Psoas muscle (tissue), 8 donors: Measurements from ENCODE around the gene DNAH10. TPM values are rescaled to one million over a fixed set of nuclear protein-coding genes. Genes with fewer than 3 reads are reported as not detected.

ENCODE experiments used
- ATAC-seq, 4 donors: fragments of 200-7000 bp; cut with Tn5 transposase; one replicate each; pipeline ENCODE4 v1.9.1; 2020; ENCODE audit warnings: moderate library complexity in 3 of 4, mild to moderate bottlenecking in 2 of 4
- DNase-seq, 2 donors: peaks; one replicate each; pipeline ENCODE4 v3.0.0-alpha.2; 2020
- H3K27ac ChIP-seq: fragments of 200-600 bp; one replicate; pipeline ENCODE4 v1.8.0; 2022
- H3K27me3 ChIP-seq, 3 donors: fragments of 200-600 bp in 1 of 3; one replicate each; pipeline versions ENCODE4 v1.6.1 to v1.8.0; 2013 to 2022; ENCODE audit warnings: low read length in 2 of 3, mild to moderate bottlenecking in 2 of 3, moderate library complexity in 1 of 3; ENCODE audit not compliant: insufficient read depth in 3 of 3
- H3K36me3 ChIP-seq, 2 donors: fragments of 200-600 bp in 1 of 2; one replicate each; pipeline versions ENCODE4 v1.6.1 to v1.8.0; 2013 to 2022; ENCODE audit warnings: low read depth in 1 of 2, mild to moderate bottlenecking in 1 of 2, moderate library complexity in 1 of 2; ENCODE audit not compliant: insufficient read depth in 1 of 2
- H3K4me1 ChIP-seq: fragments of 200-600 bp; one replicate; pipeline ENCODE4 v1.8.0; 2022
- H3K4me3 ChIP-seq: fragments of 200-600 bp; one replicate; pipeline ENCODE4 v1.8.0; 2022; ENCODE audit warnings: mild to moderate bottlenecking
- H3K9me3 ChIP-seq: fragments of 200-600 bp; one replicate; pipeline ENCODE4 v1.8.0; 2022
- WGBS, 3 donors: extraction: QIAGEN DNeasy Blood & Tissue Kit; methylation state at CpG; one replicate each; pipeline versions ENCODE4 v1.1.6 to v1.1.7; 2013; 5-methylcytosine and 5-hydroxymethylcytosine counted together
- intact Hi-C, 2 donors: fragments of 100-400 bp; cut with DNase I; formaldehyde crosslinking; loops; one replicate each; pipeline versions ENCODE4 v1.11.0 to v1.14.2; 2022
- polyA plus RNA-seq, 3 donors: library from polyadenylated mRNA; stranded (reverse); fragments of 200-250 nt; gene quantifications; one replicate each; pipeline ENCODE4 v1.2.3, GENCODE V29; 2013
- total RNA-seq, 4 donors: library from RNA; stranded (reverse); fragmentation: NEBNext Ultra II Directional in 2 of 4; extraction: Animal tissue kit (Norgen Biotek cat#: 25700) in 2 of 4; gene quantifications; one replicate each; pipeline versions ENCODE4 v1.2.1 to v1.2.4, GENCODE V29; 2021 to 2023
- TF ChIP-seq, protein P1 (sequence below): fragments of 200-600 bp; IDR thresholded peaks from one replicate; pipeline ENCODE4 v1.8.0; 2022; ENCODE audit warnings: antibody characterized with exemption
- donor health status: healthy with polysubstance abuse.
- donor health status: DM: no; HTN: no; CAD: no; lungs with moderate emphysema.
- donor health status: Bipolar disorder and iron deficiency.
- donor health status: healthy.
- donor health status: DM: yes; HTN: yes; CAD: no.
- donor health status: DM: no; HTN: no; CAD: no.
- donor health status: DM: no; HTN: no; CAD: no.
- donor health status: DM: yes; HTN: yes; CAD: no.

Gene DNAH10
- total and polyA plus RNA-seq, 7 donors, result 0.01 to 0.84 (median 0.24) TPM; not detected in 1

- no peak overlapping the region for H3K27ac ChIP-seq
- WGBS, 3 donors, result 60 to 87% (median 78%) methylated on average over 4 of the region's 4 CpGs
Measured at GRCh38 chr12:123984903-123985302, 222.8 kb downstream of the DNAH10 start.

More at GRCh38 chr12:123984903-123985302, 222.8 kb downstream of the DNAH10 start:
- DNase-seq (no peak), ATAC-seq (no peak)
- TF ChIP-seq, protein P1, sequence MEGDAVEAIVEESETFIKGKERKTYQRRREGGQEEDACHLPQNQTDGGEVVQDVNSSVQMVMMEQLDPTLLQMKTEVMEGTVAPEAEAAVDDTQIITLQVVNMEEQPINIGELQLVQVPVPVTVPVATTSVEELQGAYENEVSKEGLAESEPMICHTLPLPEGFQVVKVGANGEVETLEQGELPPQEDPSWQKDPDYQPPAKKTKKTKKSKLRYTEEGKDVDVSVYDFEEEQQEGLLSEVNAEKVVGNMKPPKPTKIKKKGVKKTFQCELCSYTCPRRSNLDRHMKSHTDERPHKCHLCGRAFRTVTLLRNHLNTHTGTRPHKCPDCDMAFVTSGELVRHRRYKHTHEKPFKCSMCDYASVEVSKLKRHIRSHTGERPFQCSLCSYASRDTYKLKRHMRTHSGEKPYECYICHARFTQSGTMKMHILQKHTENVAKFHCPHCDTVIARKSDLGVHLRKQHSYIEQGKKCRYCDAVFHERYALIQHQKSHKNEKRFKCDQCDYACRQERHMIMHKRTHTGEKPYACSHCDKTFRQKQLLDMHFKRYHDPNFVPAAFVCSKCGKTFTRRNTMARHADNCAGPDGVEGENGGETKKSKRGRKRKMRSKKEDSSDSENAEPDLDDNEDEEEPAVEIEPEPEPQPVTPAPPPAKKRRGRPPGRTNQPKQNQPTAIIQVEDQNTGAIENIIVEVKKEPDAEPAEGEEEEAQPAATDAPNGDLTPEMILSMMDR, result no peak
- intact Hi-C loops, result loop anchor here (2.0 to 10.0 kb wide), 3 partner anchors 80 to 350 kb away; partner anchors contain the start of genes ATP6V0A2 (in 1 of the 2), EIF2B1 (in 1 of the 2) and GTF2H3 (in 1 of the 2)
- H3K4me3 ChIP-seq, result no peak overlapping the region
- peaks cover 24% of the 10 kb centered on the region for H3K4me1 ChIP-seq
- no peaks in the 10 kb centered on the region for H3K27me3 ChIP-seq
- no peaks in the 10 kb centered on the region for H3K9me3 ChIP-seq
- peaks cover 0 to 18% of the 10 kb centered on the region in 2 donors for H3K36me3 ChIP-seq

Other genes starting within 250 kb of the DNAH10 start
- gene RILPL1, start 228.6 kb upstream of the DNAH10 start, total RNA-seq, result 10 to 100 TPM; 43.7 to 73.7 (median 59.0) TPM
- gene RILPL1, start 228.6 kb upstream of the DNAH10 start, polyA plus RNA-seq, result 10 to 100 TPM; 34.8 to 64.7 (median 46.7) TPM
- gene TMED2, start 177.7 kb upstream of the DNAH10 start, total RNA-seq, result 100 to 1,000 TPM; 100 to 221 (median 145) TPM
- gene TMED2, start 177.7 kb upstream of the DNAH10 start, polyA plus RNA-seq, result 100 to 1,000 TPM; 118 to 267 (median 238) TPM
- gene DDX55, start 160.2 kb upstream of the DNAH10 start, total RNA-seq, result 1 to 10 TPM; 5.1 to 8.0 (median 6.1) TPM
- 10 to 100 TPM in 1 of 3 donors, 1 to 10 TPM in 2; 4.2 to 10.5 (median 7.8) TPM for gene DDX55, start 160.2 kb upstream of the DNAH10 start, polyA plus RNA-seq
- 10 to 100 TPM; 37.3 to 42.7 (median 40.1) TPM for gene EIF2B1, start 128.6 kb upstream of the DNAH10 start, total RNA-seq
- gene EIF2B1, start 128.6 kb upstream of the DNAH10 start, polyA plus RNA-seq, result 10 to 100 TPM; 27.4 to 48.2 (median 38.4) TPM
- gene GTF2H3, start 128.5 kb upstream of the DNAH10 start, total RNA-seq, result 10 to 100 TPM; 10.7 to 18.5 (median 16.9) TPM
- gene GTF2H3, start 128.5 kb upstream of the DNAH10 start, polyA plus RNA-seq, result 10 to 100 TPM in 2 of 3 donors, 1 to 10 TPM in 1; 5.2 to 24.2 (median 12.3) TPM
- 1 to 10 TPM; 1.4 to 2.4 (median 1.7) TPM for gene TCTN2, start 91.2 kb upstream of the DNAH10 start, total RNA-seq
- gene TCTN2, start 91.2 kb upstream of the DNAH10 start, polyA plus RNA-seq, result 1 to 10 TPM; 1.1 to 8.1 (median 2.8) TPM
- gene ATP6V0A2, start 49.9 kb upstream of the DNAH10 start, total RNA-seq, result 10 to 100 TPM; 11.7 to 20.7 (median 18.8) TPM
- 10 to 100 TPM in 1 of 3 donors, 1 to 10 TPM in 2; 5.1 to 12.0 (median 8.4) TPM for gene ATP6V0A2, start 49.9 kb upstream of the DNAH10 start, polyA plus RNA-seq
- gene CCDC92, start 210.5 kb downstream of the DNAH10 start, total RNA-seq, result 10 to 100 TPM; 27.9 to 41.9 (median 36.7) TPM
- gene CCDC92, start 210.5 kb downstream of the DNAH10 start, polyA plus RNA-seq, result 10 to 100 TPM; 37.9 to 83.2 (median 43.5) TPM
- gene ZNF664, start 210.9 kb downstream of the DNAH10 start, total RNA-seq, result 10 to 100 TPM; 36.0 to 46.0 (median 41.9) TPM
- gene ZNF664, start 210.9 kb downstream of the DNAH10 start, polyA plus RNA-seq, result 10 to 100 TPM; 25.1 to 69.3 (median 28.5) TPM